ENCODE results near the gene DNAH3. TPM values are rescaled to one million over a fixed set of nuclear protein-coding genes. Genes with fewer than 3 reads are reported as not detected.
"Not testable (repeated sequence)": the region's sequence is repeated elsewhere in the genome, so short reads cannot be mapped to it uniquely, and the experiment has no call there.

DNAH3 gene
- total RNA-seq, 1 donor from 2014 or later: 0.19 TPM

- peaks cover 4% of the 10 kb centered on the region for H3K36me3 Mint-ChIP-seq (ENCODE audit: insufficient read depth)
- H3K4me3 Mint-ChIP-seq (ENCODE audit: low read depth): peak overlapping the region; percentile 84
- H3K9me3 Mint-ChIP-seq (ENCODE audit: low read depth): no peaks in the 10 kb centered on the region
- no peaks in the 10 kb centered on the region for H3K27me3 Mint-ChIP-seq
- H3K4me1 Mint-ChIP-seq (ENCODE audit: low read depth): peaks cover 9% of the 10 kb centered on the region
- H3K27ac Mint-ChIP-seq: no peak overlapping the region
- no peak for DNase-seq (ENCODE audit: low spot score, unreplicated experiment)
- TF ChIP-seq CTCF (IDR thresholded peaks at IDR 0.05; ENCODE audit: unreplicated experiment): no peak
These were observed 7.0 kb upstream of the DNAH3 start for GRCh38 chr16:21157632-21158031.

- Mint-ChIP-seq H3K36me3 (ENCODE audit: insufficient read depth) (peaks cover 2% of the 10 kb centered on the region), H3K4me3 (ENCODE audit: low read depth) (no peak overlapping the region), H3K27ac (no peak overlapping the region), H3K4me1 (ENCODE audit: low read depth) (peaks cover 11% of the 10 kb centered on the region), H3K9me3 (ENCODE audit: low read depth) (no peaks in the 10 kb centered on the region), H3K27me3 (peaks cover 3% of the 10 kb centered on the region)
- peak; percentile 22 for DNase-seq (ENCODE audit: low spot score, unreplicated experiment)
- peak; percentile 68 for TF ChIP-seq CTCF (IDR thresholded peaks at IDR 0.05; ENCODE audit: unreplicated experiment)
These were observed 6.3 kb upstream of the DNAH3 start for GRCh38 chr16:21156767-21157467.

GRCh38 chr16:21156011-21156410, 5.4 kb upstream of the DNAH3 start:
- H3K27me3 Mint-ChIP-seq; DNase-seq (ENCODE audit: low spot score, unreplicated experiment); H3K36me3 Mint-ChIP-seq (ENCODE audit: insufficient read depth); H3K4me3 Mint-ChIP-seq (ENCODE audit: low read depth); H3K27ac Mint-ChIP-seq; H3K9me3 Mint-ChIP-seq (ENCODE audit: low read depth): not testable (repeated sequence)
- H3K4me1 Mint-ChIP-seq (ENCODE audit: low read depth): peaks cover 11% of the 10 kb centered on the region

GRCh38 chr16:21153124-21153729, 2.6 kb upstream of the DNAH3 start:
- H3K4me3 Mint-ChIP-seq (ENCODE audit: low read depth); H3K4me1 Mint-ChIP-seq (ENCODE audit: low read depth): not testable (repeated sequence)

GRCh38 chr16:21152160-21153030, 1.7 kb upstream of the DNAH3 start:
- not testable (repeated sequence) for H3K4me3 Mint-ChIP-seq (ENCODE audit: low read depth); H3K36me3 Mint-ChIP-seq (ENCODE audit: insufficient read depth); DNase-seq (ENCODE audit: low spot score, unreplicated experiment); H3K27ac Mint-ChIP-seq; H3K9me3 Mint-ChIP-seq (ENCODE audit: low read depth); H3K27me3 Mint-ChIP-seq; H3K4me1 Mint-ChIP-seq (ENCODE audit: low read depth)

More at GRCh38 chr16:21153124-21153729, 2.6 kb upstream of the DNAH3 start:
- H3K27me3 Mint-ChIP-seq; H3K27ac Mint-ChIP-seq; DNase-seq (ENCODE audit: low spot score, unreplicated experiment); H3K9me3 Mint-ChIP-seq (ENCODE audit: low read depth); H3K36me3 Mint-ChIP-seq (ENCODE audit: insufficient read depth): not testable (repeated sequence)

- no peak for TF ChIP-seq CTCF (IDR thresholded peaks at IDR 0.05; ENCODE audit: unreplicated experiment)
- Mint-ChIP-seq H3K4me1 (ENCODE audit: low read depth) (no peaks in the 10 kb centered on the region), H3K9me3 (ENCODE audit: low read depth) (peaks cover 4% of the 10 kb centered on the region), H3K4me3 (ENCODE audit: low read depth) (no peak overlapping the region), H3K27me3 (peaks cover 5% of the 10 kb centered on the region), H3K36me3 (ENCODE audit: insufficient read depth) (no peaks in the 10 kb centered on the region), H3K27ac (no peak overlapping the region)
- DNase-seq (ENCODE audit: low spot score, unreplicated experiment): no peak
These were observed 4.9 kb downstream of the DNAH3 start for GRCh38 chr16:21145738-21146137.

All from progenitor cell of endocrine pancreas (in vitro differentiated cells).